B cell (primary cell): ENCODE measurements around the gene ANKRD23. TPM values are rescaled to one million over a fixed set of nuclear protein-coding genes. Genes with fewer than 3 reads are reported as not detected.
"Not testable (repeated sequence)": the region's sequence is repeated elsewhere in the genome, so short reads cannot be mapped to it uniquely, and the experiment has no call there.

Experiments
- ATAC-seq: fragments of 200-7000 bp; cut with Tn5 transposase; one replicate; pipeline ENCODE4 v1.10.0; 2021; ENCODE audit warnings: low read depth, mild to moderate bottlenecking, moderate number of reproducible peaks, moderate library complexity
- CTCF ChIA-PET: fragments of 350-600 bp; sonication (Branson Sonifier 250); formaldehyde crosslinking; loops from one replicate; lab custom pipeline; 2021; ENCODE audit warnings: antibody characterized with exemption, inconsistent platforms; lab: Charles Lee
- POLR2A ChIA-PET: fragments of 350-600 bp; sonication (Branson Sonifier 250); formaldehyde crosslinking; loops from one replicate; lab custom pipeline; 2021; ENCODE audit warnings: antibody characterized with exemption; lab: Charles Lee
- DNase-seq: peaks from one replicate; pipeline ENCODE4 v3.0.0; 2013
- H2AFZ ChIP-seq: 2 replicates; pipeline ENCODE4 v1.6.1; 2012; ENCODE audit warnings: mild to moderate bottlenecking, low read depth, low read length; ENCODE audit not compliant: insufficient read depth, poor library complexity, severe bottlenecking
- H3K27ac ChIP-seq, 2 donors: 1 replicate in 1 of 2; 2 replicates in 1 of 2; pipeline ENCODE4 v1.5.1; 2012 to 2013; ENCODE audit warnings: low read length in 2 of 2, mild to moderate bottlenecking in 2 of 2, moderate library complexity in 1 of 2
- H3K27me3 ChIP-seq, 4 experiments: fragments of 200-600 bp in 1 of 4; sonication (generic) in 1 of 4; replicated peaks in 1 of 4; 1 replicate in 2 of 4; 2 replicates in 2 of 4; pipeline versions ENCODE4 v1.6.1 to v1.7.0; 2013 to 2016; ENCODE audit warnings: low read length in 3 of 4, mild to moderate bottlenecking in 2 of 4, mixed read lengths in 1 of 4, moderate library complexity in 1 of 4; ENCODE audit not compliant: insufficient read depth in 4 of 4, control insufficient read depth in 3 of 4; ENCODE audit errors: control extremely low read depth in 1 of 4
- H3K36me3 ChIP-seq, 2 experiments: replicated peaks in 1 of 2; 1 replicate in 1 of 2; 2 replicates in 1 of 2; pipeline versions ENCODE4 v1.6.1 to v1.7.1; 2013; ENCODE audit warnings: low read length in 1 of 2; ENCODE audit not compliant: insufficient read depth in 2 of 2, control insufficient read depth in 1 of 2; ENCODE audit errors: control extremely low read depth in 1 of 2, extremely low read depth in 1 of 2
- H3K4me1 ChIP-seq, 2 donors: fragments of 200-600 bp in 1 of 2; sonication (generic) in 1 of 2; 1 replicate in 1 of 2; 2 replicates in 1 of 2; pipeline versions ENCODE4 v1.5.1 to v1.6.1; 2013 to 2017; ENCODE audit warnings: low read length in 2 of 2; ENCODE audit not compliant: control insufficient read depth in 2 of 2, insufficient read depth in 2 of 2
- H3K4me2 ChIP-seq: replicated peaks from 2 replicates; pipeline ENCODE3; 2012; ENCODE audit warnings: mild to moderate bottlenecking, low read depth, low read length; ENCODE audit not compliant: poor library complexity, severe bottlenecking
- H3K4me3 ChIP-seq, 5 experiments: fragments of 200-600 bp in 1 of 5; sonication (generic) in 1 of 5; 1 replicate in 3 of 5; 2 replicates in 2 of 5; pipeline versions ENCODE4 v1.5.1 to v1.7.0; 2011 to 2016; ENCODE audit warnings: low read length in 4 of 5, mild to moderate bottlenecking in 4 of 5, low read depth in 2 of 5, control low read depth in 1 of 5, moderate library complexity in 1 of 5; ENCODE audit not compliant: insufficient read depth in 1 of 5; ENCODE audit errors: control extremely low read depth in 1 of 5, extremely low read depth in 1 of 5
- H3K79me2 ChIP-seq: fragments of 200-600 bp; sonication (generic); one replicate; pipeline ENCODE4 v1.6.0; 2016; ENCODE audit warnings: low read length; ENCODE audit not compliant: control insufficient read depth, insufficient read depth
- H3K9ac ChIP-seq: fragments of 200-600 bp; sonication (generic); 2 replicates; pipeline ENCODE4 v1.6.1; 2017; ENCODE audit warnings: mild to moderate bottlenecking, low read length, moderate library complexity
- H3K9me3 ChIP-seq, 3 donors: one replicate each; pipeline versions ENCODE4 v1.6.1 to v1.7.1; 2013; ENCODE audit warnings: low read length in 2 of 3; ENCODE audit not compliant: control insufficient read depth in 2 of 3, insufficient read depth in 1 of 3; ENCODE audit errors: control extremely low read depth in 1 of 3
- H4K20me1 ChIP-seq: 2 replicates; pipeline ENCODE4 v1.6.0; 2012; ENCODE audit warnings: mild to moderate bottlenecking, low read length; ENCODE audit not compliant: insufficient read depth, control insufficient read depth, poor library complexity, severe bottlenecking
- H3K27ac Mint-ChIP-seq: one replicate; pipeline ENCODE4 v1.8.0; 2021; ENCODE audit warnings: mixed read lengths
- H3K27me3 Mint-ChIP-seq: one replicate; pipeline ENCODE4 v1.8.0; 2021; ENCODE audit warnings: mixed read lengths
- H3K4me1 Mint-ChIP-seq: one replicate; pipeline ENCODE4 v1.8.0; 2021; ENCODE audit warnings: mixed read lengths
- H3K4me3 Mint-ChIP-seq: one replicate; pipeline ENCODE4 v1.8.0; 2021; ENCODE audit warnings: mixed read lengths
- H3K9me3 Mint-ChIP-seq: one replicate; pipeline ENCODE4 v1.8.0; 2022; ENCODE audit warnings: mixed read lengths; ENCODE audit not compliant: insufficient read depth
- CTCF ChIP-seq: fragments of 200-600 bp; IDR thresholded peaks from one replicate; pipeline ENCODE4 v1.8.0; 2022; ENCODE audit warnings: antibody characterized with exemption, mild to moderate bottlenecking
- EZH2 ChIP-seq: IDR thresholded peaks from 2 replicates; pipeline ENCODE4 v1.6.1; 2012; ENCODE audit warnings: borderline replicate concordance, low read depth, mild to moderate bottlenecking, moderate library complexity, low read length; ENCODE audit not compliant: insufficient read depth, poor library complexity, severe bottlenecking
- WGBS: methylation state at CpG from one replicate; pipeline ENCODE4 v1.1.5; 2013; ENCODE audit warnings: missing lambda C conversion rate; ENCODE audit not compliant: insufficient coverage; 5-methylcytosine and 5-hydroxymethylcytosine counted together
- intact Hi-C: fragments of 100-400 bp; cut with micrococcal nuclease; formaldehyde crosslinking; loops from one replicate; pipeline ENCODE4 v1.10.0; 2022
- polyA plus RNA-seq: library from polyadenylated mRNA; depleted of rRNA; stranded (reverse); fragments of >200 nt; gene quantifications from 2 replicates; pipeline ENCODE4 v1.2.3, GENCODE V29; 2012
- total RNA-seq, 2 donors: library from RNA; stranded (reverse); fragments of 120-200 nt in 1 of 2; gene quantifications; 1 replicate in 1 of 2; 2 replicates in 1 of 2; pipeline versions ENCODE4 v1.2.3 to v1.2.4, GENCODE V29; 2013 to 2022

Gene ANKRD23
- total and polyA plus RNA-seq, 2 donors (not counting 1 experiment from before 2014, with no cell fraction given): 8.8 to 11.3 TPM

GRCh38 chr2:96796497-96796896 is 47.3 kb downstream of the ANKRD23 start:
- H4K20me1 ChIP-seq, ATAC-seq, H3K4me2 ChIP-seq, H3K4me1 Mint-ChIP-seq, H3K9me3 ChIP-seq, POLR2A ChIA-PET, H3K27me3 ChIP-seq, H3K27ac Mint-ChIP-seq, H3K4me3 ChIP-seq, CTCF ChIA-PET, H3K27ac ChIP-seq, H3K9me3 Mint-ChIP-seq, DNase-seq, intact Hi-C loops, H3K27me3 Mint-ChIP-seq, H2AFZ ChIP-seq, H3K4me3 Mint-ChIP-seq, H3K9ac ChIP-seq: not testable (repeated sequence)
- H3K36me3 ChIP-seq: peaks cover 0 to 26% of the 10 kb centered on the region in 2 experiments
- H3K79me2 ChIP-seq: peaks cover 13% of the 10 kb centered on the region
- WGBS: 83% methylated on average over 3 of the region's 6 CpGs
- peaks cover 11% of the 10 kb centered on the region in 2 donors for H3K4me1 ChIP-seq

- intact Hi-C loops: no loop called here
- H3K4me2 ChIP-seq: no peak overlapping the region
- Mint-ChIP-seq H3K27ac (no peak overlapping the region), H3K4me3 (no peak overlapping the region), H3K4me1 (peaks cover 2% of the 10 kb centered on the region), H3K27me3 (no peaks in the 10 kb centered on the region), H3K9me3 (no peaks in the 10 kb centered on the region)
- H3K27ac ChIP-seq: no peak overlapping the region
- H2AFZ ChIP-seq: no peak overlapping the region
- no peaks in the 10 kb centered on the region for H3K27me3 ChIP-seq
- no peaks in the 10 kb centered on the region for H4K20me1 ChIP-seq
- TF ChIP-seq EZH2 (no peak), CTCF (no peak)
- peaks cover 9% of the 10 kb centered on the region for H3K79me2 ChIP-seq
- no peak overlapping the region for H3K9ac ChIP-seq
- H3K4me3 ChIP-seq: no peak overlapping the region
- H3K9me3 ChIP-seq: no peaks in the 10 kb centered on the region
- 95% methylated on average over 4 of the region's 6 CpGs for WGBS
- no peak for DNase-seq
- H3K36me3 ChIP-seq: peaks cover 0 to 23% of the 10 kb centered on the region in 2 experiments
- CTCF ChIA-PET: no interaction called here
- no peak for ATAC-seq
- POLR2A ChIA-PET: no interaction called here
- no peaks in the 10 kb centered on the region for H3K4me1 ChIP-seq
These were observed 48.7 kb downstream of the ANKRD23 start for GRCh38 chr2:96795076-96795475.
